Esophagus muscularis mucosa (tissue), 4 donors: ENCODE data around the gene EPAS1. TPM values are rescaled to one million over a fixed set of nuclear protein-coding genes. Genes with fewer than 3 reads are reported as not detected.

Experiments used
- DNase-seq: peaks from one replicate; pipeline ENCODE4 v3.0.0-alpha.2; 2017; ENCODE audit errors: extremely low spot score
- H3K27ac ChIP-seq, 4 donors: fragments of 200-600 bp; sonication (generic); replicated peaks in 1 of 4; 1 replicate in 3 of 4; 2 replicates in 1 of 4; pipeline ENCODE4 v1.5.1; 2016 to 2019; ENCODE audit warnings: mild to moderate bottlenecking in 1 of 4
- H3K27me3 ChIP-seq, 4 donors: fragments of 200-600 bp; sonication (generic); one replicate each; pipeline versions ENCODE4 v1.5.1 to v1.6.0; 2016 to 2019
- H3K36me3 ChIP-seq, 4 donors: fragments of 200-600 bp; sonication (generic); one replicate each; pipeline ENCODE4 v1.5.1; 2016 to 2019
- H3K4me1 ChIP-seq, 4 donors: fragments of 200-600 bp; sonication (generic); one replicate each; pipeline ENCODE4 v1.5.1; 2016 to 2019
- H3K4me3 ChIP-seq, 4 donors: fragments of 200-600 bp; sonication (generic); 1 replicate in 2 of 4; 2 replicates in 2 of 4; pipeline ENCODE4 v1.5.1; 2016 to 2019; ENCODE audit warnings: mild to moderate bottlenecking in 4 of 4, moderate library complexity in 1 of 4
- H3K9me3 ChIP-seq, 4 donors: fragments of 200-600 bp; sonication (generic); 1 replicate in 3 of 4; 2 replicates in 1 of 4; pipeline ENCODE4 v1.5.1; 2016 to 2019
- EP300 ChIP-seq: sonication (generic); formaldehyde crosslinking; IDR thresholded peaks from one replicate; pipeline ENCODE4 v1.6.1; 2017; ENCODE audit warnings: antibody characterized with exemption
- POLR2A ChIP-seq: fragments of 450-650 bp; IDR thresholded peaks from one replicate; pipeline ENCODE4 v1.6.1; 2017; ENCODE audit warnings: antibody characterized with exemption, moderate library complexity, mild to moderate bottlenecking, low read depth
- POLR2AphosphoS5 ChIP-seq, 2 donors: sonication (generic); formaldehyde crosslinking; IDR thresholded peaks; one replicate each; pipeline ENCODE4 v1.6.1; 2017; ENCODE audit warnings: antibody characterized with exemption in 2 of 2
- whole genome bisulfite sequencing: methylation state at CpG from one replicate; pipeline ENCODE4 v1.1.5; 2018; 5-methylcytosine and 5-hydroxymethylcytosine counted together
- intact Hi-C: fragments of 100-400 bp; cut with DNase I; formaldehyde crosslinking; loops from one replicate; pipeline ENCODE4 v1.15.1; 2023
- total RNA-seq, 4 donors: library from RNA; depleted of rRNA; stranded (reverse); fragments of >200 nt; gene quantifications; one replicate each; pipeline versions ENCODE4 v1.1.0 to v1.2.1, GENCODE V29; 2016
- TF ChIP-seq, protein P1 (sequence below), 3 experiments: fragments of 200-600 bp in 2 of 3; fragments of 450-650 bp in 1 of 3; sonication (generic) in 2 of 3; IDR thresholded peaks; one replicate each; pipeline ENCODE4 v1.5.1; 2017 to 2019; ENCODE audit warnings: antibody characterized with exemption in 3 of 3, mild to moderate bottlenecking in 2 of 3, moderate library complexity in 1 of 3

Gene EPAS1
- total RNA-seq, 4 donors from 2014 or later: 113 to 225 (median 183) TPM

DNA sequence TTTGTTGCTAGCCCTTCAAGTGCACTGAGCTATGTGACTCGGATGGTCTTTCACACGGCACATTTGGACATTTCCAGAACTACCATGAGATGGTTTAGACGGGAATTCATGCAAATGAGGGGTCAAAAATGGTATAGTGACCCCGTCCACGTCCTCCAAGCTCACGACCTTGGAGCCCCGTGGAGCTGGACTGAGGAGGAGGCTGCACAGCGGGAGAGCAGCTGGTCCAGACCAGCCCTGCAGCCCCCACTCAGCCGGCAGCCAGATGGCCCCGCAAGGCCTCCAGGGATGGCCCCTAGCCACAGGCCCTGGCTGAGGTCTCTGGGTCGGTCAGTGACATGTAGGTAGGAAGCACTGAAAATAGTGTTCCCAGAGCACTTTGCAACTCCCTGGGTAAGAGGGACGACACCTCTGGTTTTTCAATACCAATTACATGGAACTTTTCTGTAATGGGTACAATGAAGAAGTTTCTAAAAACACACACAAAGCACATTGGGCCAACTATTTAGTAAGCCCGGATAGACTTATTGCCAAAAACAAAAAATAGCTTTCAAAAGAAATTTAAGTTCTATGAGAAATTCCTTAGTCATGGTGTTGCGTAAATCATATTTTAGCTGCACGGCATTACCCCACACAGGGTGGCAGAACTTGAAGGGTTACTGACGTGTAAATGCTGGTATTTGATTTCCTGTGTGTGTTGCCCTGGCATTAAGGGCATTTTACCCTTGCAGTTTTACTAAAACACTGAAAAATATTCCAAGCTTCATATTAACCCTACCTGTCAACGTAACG, 88.8 kb downstream of the EPAS1 start:
- TF ChIP-seq, protein P1, sequence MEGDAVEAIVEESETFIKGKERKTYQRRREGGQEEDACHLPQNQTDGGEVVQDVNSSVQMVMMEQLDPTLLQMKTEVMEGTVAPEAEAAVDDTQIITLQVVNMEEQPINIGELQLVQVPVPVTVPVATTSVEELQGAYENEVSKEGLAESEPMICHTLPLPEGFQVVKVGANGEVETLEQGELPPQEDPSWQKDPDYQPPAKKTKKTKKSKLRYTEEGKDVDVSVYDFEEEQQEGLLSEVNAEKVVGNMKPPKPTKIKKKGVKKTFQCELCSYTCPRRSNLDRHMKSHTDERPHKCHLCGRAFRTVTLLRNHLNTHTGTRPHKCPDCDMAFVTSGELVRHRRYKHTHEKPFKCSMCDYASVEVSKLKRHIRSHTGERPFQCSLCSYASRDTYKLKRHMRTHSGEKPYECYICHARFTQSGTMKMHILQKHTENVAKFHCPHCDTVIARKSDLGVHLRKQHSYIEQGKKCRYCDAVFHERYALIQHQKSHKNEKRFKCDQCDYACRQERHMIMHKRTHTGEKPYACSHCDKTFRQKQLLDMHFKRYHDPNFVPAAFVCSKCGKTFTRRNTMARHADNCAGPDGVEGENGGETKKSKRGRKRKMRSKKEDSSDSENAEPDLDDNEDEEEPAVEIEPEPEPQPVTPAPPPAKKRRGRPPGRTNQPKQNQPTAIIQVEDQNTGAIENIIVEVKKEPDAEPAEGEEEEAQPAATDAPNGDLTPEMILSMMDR (IDR thresholded peaks at IDR 0.05): no peak
- TF ChIP-seq EP300: no peak
- no peak for TF ChIP-seq POLR2A
- no peak for TF ChIP-seq POLR2AphosphoS5 (IDR thresholded peaks at IDR 0.05)
- no peaks in the 10 kb centered on the region for H3K27me3 ChIP-seq
- no peak for DNase-seq
- no peaks in the 10 kb centered on the region for H3K9me3 ChIP-seq
- H3K4me3 ChIP-seq: no peak overlapping the region
- peaks cover 0 to 12% (median 9%) of the 10 kb centered on the region in 4 donors for H3K4me1 ChIP-seq
- WGBS: 77% methylated on average over 18 of the region's 18 CpGs
- H3K27ac ChIP-seq: no peak overlapping the region
- peaks cover 14 to 76% (median 45%) of the 10 kb centered on the region in 4 donors for H3K36me3 ChIP-seq
- intact Hi-C loops: no loop called here

DNA sequence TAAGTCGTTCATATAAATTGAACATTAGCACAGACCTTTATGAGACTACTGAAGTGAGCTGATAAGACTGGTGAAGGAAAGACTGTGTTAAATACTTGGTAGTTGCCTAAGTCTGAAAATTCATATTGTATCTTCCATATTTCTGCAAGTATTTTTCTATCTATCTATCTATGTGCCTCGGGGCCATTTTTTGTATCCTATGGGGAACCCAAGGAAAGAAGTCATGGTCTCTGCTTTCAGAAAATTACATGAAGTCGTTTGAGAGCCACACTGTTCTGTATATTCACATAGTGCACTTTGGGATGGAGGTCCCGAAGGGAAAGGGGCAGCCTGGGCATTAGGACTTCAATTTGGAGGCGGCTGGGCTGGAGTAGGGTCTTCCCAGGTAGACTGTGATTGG, 89.6 kb downstream of the EPAS1 start:
- no peak for DNase-seq
- peaks cover 10 to 68% (median 39%) of the 10 kb centered on the region in 4 donors for H3K36me3 ChIP-seq

DNA sequence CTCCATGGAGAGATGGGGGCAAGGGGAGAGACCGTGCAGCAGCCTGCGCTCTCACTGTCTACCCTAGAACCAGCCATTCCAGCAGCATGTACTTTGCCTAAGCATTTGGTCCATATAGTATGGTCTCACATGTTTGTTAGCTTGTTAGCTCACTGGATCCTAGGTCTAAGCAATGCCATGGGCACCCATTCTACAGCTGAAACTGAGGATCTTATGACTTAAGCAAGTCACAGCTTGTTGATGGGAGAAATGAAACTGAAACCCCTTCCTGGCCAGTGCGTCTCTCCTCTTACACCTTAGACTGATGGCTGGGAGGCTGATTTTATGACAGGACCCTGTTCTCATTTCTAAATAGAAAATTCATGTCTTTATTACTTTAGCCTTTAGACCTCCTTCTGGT, 90.1 kb downstream of the EPAS1 start:
- Histone ChIP-seq H3K27ac (no peak overlapping the region), H3K4me3 (no peak overlapping the region), H3K27me3 (no peaks in the 10 kb centered on the region), H3K36me3 (peaks cover 8 to 63% (median 34%) of the 10 kb centered on the region in 4 donors), H3K4me1 (peaks cover 0 to 12% (median 8%) of the 10 kb centered on the region in 4 donors), H3K9me3 (no peaks in the 10 kb centered on the region)
- TF ChIP-seq, protein P1 (IDR thresholded peaks at IDR 0.05): no peak
- TF ChIP-seq POLR2AphosphoS5 (IDR thresholded peaks at IDR 0.05) (no peak), POLR2A (no peak), EP300 (no peak)
- intact Hi-C loops: no loop called here
- no peak for DNase-seq
- WGBS: 63% methylated on average over 3 of the region's 3 CpGs

More for the DNA sequence above, 89.6 kb downstream of the EPAS1 start:
- TF ChIP-seq EP300 (no peak), POLR2AphosphoS5 (IDR thresholded peaks at IDR 0.05) (no peak), POLR2A (no peak)
- TF ChIP-seq, protein P1 (IDR thresholded peaks at IDR 0.05): no peak
- H3K27ac ChIP-seq: no peak overlapping the region
- no peaks in the 10 kb centered on the region for H3K9me3 ChIP-seq
- WGBS: 91% methylated on average over 5 of the region's 5 CpGs
- no peaks in the 10 kb centered on the region for H3K27me3 ChIP-seq
- peaks cover 0 to 12% (median 8%) of the 10 kb centered on the region in 4 donors for H3K4me1 ChIP-seq
- intact Hi-C loops: no loop called here
- no peak overlapping the region for H3K4me3 ChIP-seq

DNA sequence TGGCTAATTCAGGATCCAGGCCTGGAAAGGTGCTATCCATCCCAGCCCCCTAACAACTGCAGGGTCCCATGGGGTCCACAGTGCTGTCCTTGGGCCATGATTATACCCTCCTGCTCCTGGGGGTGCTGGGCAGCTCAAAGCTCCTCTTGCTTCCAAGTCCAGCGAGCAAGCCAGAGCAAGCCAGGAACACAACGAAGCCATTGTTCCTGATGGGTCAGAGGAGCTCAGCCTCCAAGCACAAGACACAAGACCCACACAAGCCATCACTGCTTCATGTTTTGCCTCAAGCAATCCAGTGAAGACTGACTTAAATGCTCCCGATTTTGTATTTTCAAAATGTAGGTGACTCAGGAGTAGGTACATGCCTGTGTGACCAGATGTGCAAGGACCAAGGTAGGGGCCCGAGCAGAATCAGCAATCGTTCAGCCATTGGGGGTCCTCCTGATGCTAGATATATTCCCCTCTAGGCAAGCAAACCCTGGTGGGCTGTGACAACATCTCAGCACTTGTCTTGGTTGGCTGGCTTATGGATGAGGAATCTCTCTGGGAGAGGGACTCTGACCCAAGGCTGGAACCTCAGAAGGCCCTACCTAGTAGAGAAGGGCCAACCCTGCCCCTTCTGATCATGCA, 90.8 kb downstream of the EPAS1 start:
- peaks cover 5 to 56% (median 26%) of the 10 kb centered on the region in 4 donors for H3K36me3 ChIP-seq
- WGBS: 92% methylated on average over 5 of the region's 5 CpGs
- H3K27ac ChIP-seq: peak overlapping the region in 1 of 4 donors; percentile 33
- no peaks in the 10 kb centered on the region for H3K27me3 ChIP-seq
- H3K4me3 ChIP-seq: no peak overlapping the region
- H3K4me1 ChIP-seq: peaks cover 0 to 12% (median 8%) of the 10 kb centered on the region in 4 donors
- DNase-seq: no peak
- TF ChIP-seq EP300: no peak
- TF ChIP-seq, protein P1 (IDR thresholded peaks at IDR 0.05): no peak
- TF ChIP-seq POLR2A: no peak
- TF ChIP-seq POLR2AphosphoS5 (IDR thresholded peaks at IDR 0.05): no peak
- intact Hi-C loops: no loop called here
- H3K9me3 ChIP-seq: no peaks in the 10 kb centered on the region
